Esophagus muscularis mucosa (tissue), 4 donors: ENCODE results near the gene HS3ST4. TPM values are rescaled to one million over a fixed set of nuclear protein-coding genes. Genes with fewer than 3 reads are reported as not detected.
A peak's percentile ranks its signal among the peaks of the same experiment; 100 is the strongest.

Experiments used
- DNase-seq: peaks from one replicate; pipeline ENCODE4 v3.0.0-alpha.2; 2017; ENCODE audit errors: extremely low spot score
- H3K27ac ChIP-seq, 4 donors: fragments of 200-600 bp; sonication (generic); replicated peaks in 1 of 4; 1 replicate in 3 of 4; 2 replicates in 1 of 4; pipeline ENCODE4 v1.5.1; 2016 to 2019; ENCODE audit warnings: mild to moderate bottlenecking in 1 of 4
- H3K27me3 ChIP-seq, 4 donors: fragments of 200-600 bp; sonication (generic); one replicate each; pipeline versions ENCODE4 v1.5.1 to v1.6.0; 2016 to 2019
- H3K36me3 ChIP-seq, 4 donors: fragments of 200-600 bp; sonication (generic); one replicate each; pipeline ENCODE4 v1.5.1; 2016 to 2019
- H3K4me1 ChIP-seq, 4 donors: fragments of 200-600 bp; sonication (generic); one replicate each; pipeline ENCODE4 v1.5.1; 2016 to 2019
- H3K4me3 ChIP-seq, 4 donors: fragments of 200-600 bp; sonication (generic); 1 replicate in 2 of 4; 2 replicates in 2 of 4; pipeline ENCODE4 v1.5.1; 2016 to 2019; ENCODE audit warnings: mild to moderate bottlenecking in 4 of 4, moderate library complexity in 1 of 4
- H3K9me3 ChIP-seq, 4 donors: fragments of 200-600 bp; sonication (generic); 1 replicate in 3 of 4; 2 replicates in 1 of 4; pipeline ENCODE4 v1.5.1; 2016 to 2019
- EP300 ChIP-seq: sonication (generic); formaldehyde crosslinking; IDR thresholded peaks from one replicate; pipeline ENCODE4 v1.6.1; 2017; ENCODE audit warnings: antibody characterized with exemption
- POLR2A ChIP-seq: fragments of 450-650 bp; IDR thresholded peaks from one replicate; pipeline ENCODE4 v1.6.1; 2017; ENCODE audit warnings: antibody characterized with exemption, moderate library complexity, mild to moderate bottlenecking, low read depth
- POLR2AphosphoS5 ChIP-seq, 2 donors: sonication (generic); formaldehyde crosslinking; IDR thresholded peaks; one replicate each; pipeline ENCODE4 v1.6.1; 2017; ENCODE audit warnings: antibody characterized with exemption in 2 of 2
- WGBS: methylation state at CpG from one replicate; pipeline ENCODE4 v1.1.5; 2018; 5-methylcytosine and 5-hydroxymethylcytosine counted together
- intact Hi-C: fragments of 100-400 bp; cut with DNase I; formaldehyde crosslinking; loops from one replicate; pipeline ENCODE4 v1.15.1; 2023
- small RNA-seq, 3 donors: library from RNA; depleted of rRNA; stranded (forward); fragments of <200 nt; gene quantifications; one replicate each; pipeline ENCODE3, GENCODE V24; 2016
- total RNA-seq, 4 donors: library from RNA; depleted of rRNA; stranded (reverse); fragments of >200 nt; gene quantifications; one replicate each; pipeline versions ENCODE4 v1.1.0 to v1.2.1, GENCODE V29; 2016
- TF ChIP-seq, protein P1 (sequence below), 3 experiments: fragments of 200-600 bp in 2 of 3; fragments of 450-650 bp in 1 of 3; sonication (generic) in 2 of 3; IDR thresholded peaks; one replicate each; pipeline ENCODE4 v1.5.1; 2017 to 2019; ENCODE audit warnings: antibody characterized with exemption in 3 of 3, mild to moderate bottlenecking in 2 of 3, moderate library complexity in 1 of 3

HS3ST4 gene
- total RNA-seq, 4 donors from 2014 or later: not detected

DNA sequence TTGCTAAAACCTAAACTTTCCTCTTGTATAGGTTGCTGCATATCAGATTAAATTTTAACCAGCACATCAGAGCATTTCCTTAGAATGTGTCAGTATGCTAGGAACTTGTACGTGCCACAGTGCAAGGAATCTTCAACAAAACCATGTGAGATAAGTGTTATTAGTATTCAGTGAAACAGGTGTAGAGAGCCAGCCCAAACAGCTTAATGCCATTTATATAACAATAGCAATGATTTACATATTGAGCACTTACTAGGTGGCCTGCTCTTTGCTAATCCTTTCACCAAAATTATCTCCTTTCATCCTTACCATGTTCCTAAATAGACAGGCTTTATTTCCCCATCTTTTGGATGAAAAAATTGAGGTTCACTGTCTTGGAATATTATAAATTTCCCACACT, 485.7 kb downstream of the HS3ST4 start:
- no peak overlapping the region for H3K27ac ChIP-seq
- TF ChIP-seq POLR2A (no peak), POLR2AphosphoS5 (IDR thresholded peaks at IDR 0.05) (no peak), EP300 (no peak)
- TF ChIP-seq, protein P1, sequence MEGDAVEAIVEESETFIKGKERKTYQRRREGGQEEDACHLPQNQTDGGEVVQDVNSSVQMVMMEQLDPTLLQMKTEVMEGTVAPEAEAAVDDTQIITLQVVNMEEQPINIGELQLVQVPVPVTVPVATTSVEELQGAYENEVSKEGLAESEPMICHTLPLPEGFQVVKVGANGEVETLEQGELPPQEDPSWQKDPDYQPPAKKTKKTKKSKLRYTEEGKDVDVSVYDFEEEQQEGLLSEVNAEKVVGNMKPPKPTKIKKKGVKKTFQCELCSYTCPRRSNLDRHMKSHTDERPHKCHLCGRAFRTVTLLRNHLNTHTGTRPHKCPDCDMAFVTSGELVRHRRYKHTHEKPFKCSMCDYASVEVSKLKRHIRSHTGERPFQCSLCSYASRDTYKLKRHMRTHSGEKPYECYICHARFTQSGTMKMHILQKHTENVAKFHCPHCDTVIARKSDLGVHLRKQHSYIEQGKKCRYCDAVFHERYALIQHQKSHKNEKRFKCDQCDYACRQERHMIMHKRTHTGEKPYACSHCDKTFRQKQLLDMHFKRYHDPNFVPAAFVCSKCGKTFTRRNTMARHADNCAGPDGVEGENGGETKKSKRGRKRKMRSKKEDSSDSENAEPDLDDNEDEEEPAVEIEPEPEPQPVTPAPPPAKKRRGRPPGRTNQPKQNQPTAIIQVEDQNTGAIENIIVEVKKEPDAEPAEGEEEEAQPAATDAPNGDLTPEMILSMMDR (IDR thresholded peaks at IDR 0.05): no peak
- no peaks in the 10 kb centered on the region for H3K36me3 ChIP-seq
- no peak overlapping the region for H3K4me3 ChIP-seq
- DNase-seq: no peak
- no peaks in the 10 kb centered on the region for H3K4me1 ChIP-seq
- intact Hi-C loops: no loop called here
- no peaks in the 10 kb centered on the region for H3K27me3 ChIP-seq
- WGBS: 39% methylated on average over 1 of the region's 1 CpG
- no peaks in the 10 kb centered on the region for H3K9me3 ChIP-seq

DNA sequence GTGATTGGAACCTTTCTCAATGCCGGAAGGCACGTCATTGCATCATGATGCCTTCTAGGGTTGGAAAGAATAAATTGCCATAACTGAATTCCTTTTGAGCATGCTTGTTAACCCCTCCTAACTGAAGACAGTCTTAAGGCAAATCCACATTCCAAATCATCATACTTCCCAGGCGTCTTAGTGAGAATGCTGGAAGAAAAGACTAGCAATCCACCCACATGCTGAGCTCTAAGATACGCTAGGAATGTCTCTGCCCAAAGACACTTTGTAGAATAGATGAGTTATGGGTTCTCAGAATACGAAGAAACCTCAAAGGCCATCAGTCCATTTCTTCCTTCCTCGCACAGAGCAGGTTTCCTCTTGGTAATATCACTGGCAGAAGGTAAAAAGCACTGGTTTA, 486.5 kb downstream of the HS3ST4 start:
- H3K36me3 ChIP-seq: no peaks in the 10 kb centered on the region
- 83% methylated on average over 6 of the region's 6 CpGs for WGBS

DNA sequence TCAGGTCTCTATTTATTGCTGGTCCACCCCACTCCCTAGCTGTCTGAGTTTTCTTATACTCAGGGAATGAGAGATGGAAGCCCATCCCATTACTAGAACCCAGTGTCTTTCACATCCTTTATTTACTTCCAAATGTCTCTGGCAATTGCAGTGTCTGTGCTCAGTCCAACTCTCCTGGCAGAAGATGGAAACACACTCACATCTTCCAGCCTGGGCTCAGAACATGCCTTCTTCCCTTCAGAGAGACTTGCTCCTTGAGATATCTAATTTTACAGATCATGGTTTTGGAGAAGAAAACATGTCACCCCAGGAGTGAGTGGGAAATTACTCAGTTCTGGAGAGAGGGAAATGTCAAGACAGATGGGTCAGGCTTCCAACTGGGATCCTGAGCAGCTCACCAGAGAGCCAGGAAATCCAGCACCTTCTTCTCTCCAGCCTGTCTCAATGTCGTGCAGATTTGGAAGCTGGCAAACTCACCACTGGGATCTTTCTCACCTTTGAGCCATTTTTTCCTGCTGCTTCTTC, 494.4 kb downstream of the HS3ST4 start:
- 42% methylated on average over 1 of the region's 1 CpG for WGBS
- intact Hi-C loops: no loop called here
- H3K4me3 ChIP-seq: no peak overlapping the region

More for the DNA sequence above, 486.5 kb downstream of the HS3ST4 start:
- intact Hi-C loops: no loop called here
- Histone ChIP-seq H3K9me3 (no peaks in the 10 kb centered on the region), H3K4me3 (no peak overlapping the region), H3K27me3 (no peaks in the 10 kb centered on the region), H3K27ac (no peak overlapping the region), H3K4me1 (no peaks in the 10 kb centered on the region)
- TF ChIP-seq EP300 (no peak), POLR2A (no peak), POLR2AphosphoS5 (IDR thresholded peaks at IDR 0.05) (no peak)
- TF ChIP-seq, protein P1 (IDR thresholded peaks at IDR 0.05): no peak
- DNase-seq: peak; percentile 68

More for the DNA sequence above, 494.4 kb downstream of the HS3ST4 start:
- H3K9me3 ChIP-seq: no peaks in the 10 kb centered on the region
- H3K27me3 ChIP-seq: no peaks in the 10 kb centered on the region
- no peak overlapping the region for H3K27ac ChIP-seq
- TF ChIP-seq POLR2A (no peak), POLR2AphosphoS5 (IDR thresholded peaks at IDR 0.05) (no peak), EP300 (no peak)
- TF ChIP-seq, protein P1 (IDR thresholded peaks at IDR 0.05): no peak
- H3K4me1 ChIP-seq: peaks cover 0 to 11% (median 3%) of the 10 kb centered on the region in 4 donors
- DNase-seq: no peak
- H3K36me3 ChIP-seq: no peaks in the 10 kb centered on the region

Small RNA genes lying within 50 kb of the gene (small RNA-seq; reads per million reads assigned to genes)
- gene HMGN2P3 (0 reads per million in 3 donors), gene MIR548W (0 reads per million in 3 donors), gene RNA5SP405 (0 reads per million in 3 donors)
